ENCODE measurements around the gene C16orf74. TPM values are rescaled to one million over a fixed set of nuclear protein-coding genes. Genes with fewer than 3 reads are reported as not detected.

The C16orf74 gene
- total RNA-seq, 1 donor from 2014 or later: 4.7 TPM

GRCh38 chr16:85704011-85704410 is 46.9 kb downstream of the C16orf74 start:
- no peak overlapping the region for H3K4me3 Mint-ChIP-seq (ENCODE audit: unreplicated experiment)
- no peaks in the 10 kb centered on the region for H3K4me1 ChIP-seq (ENCODE audit: insufficient read depth, low read length)
- no peak overlapping the region for H3K4me2 ChIP-seq (ENCODE audit: low read length)
- FAIRE-seq: no peak
- no peak for DNase-seq (ENCODE audit: low read depth)
- H3K36me3 Mint-ChIP-seq (ENCODE audit: low read depth, unreplicated experiment): peaks cover 2% of the 10 kb centered on the region
- H3K9ac ChIP-seq (ENCODE audit: low read length): no peak overlapping the region
- TF ChIP-seq CTCF (IDR thresholded peaks at IDR 0.05; ENCODE audit: insufficient read depth, low read depth, low read length) (no peak), EZH2 (IDR thresholded peaks at IDR 0.05; ENCODE audit: insufficient read depth, low read length) (no peak)
- H2AFZ ChIP-seq (ENCODE audit: low read depth, low read length): no peak overlapping the region
- H3K4me3 ChIP-seq (ENCODE audit: insufficient read depth, low read depth, low read length): no peak overlapping the region
- no peaks in the 10 kb centered on the region for H3K79me2 ChIP-seq (ENCODE audit: insufficient read depth, low read length)
- H3K36me3 ChIP-seq (ENCODE audit: insufficient read depth, low read length): no peaks in the 10 kb centered on the region
- peaks cover 5% of the 10 kb centered on the region for H3K27me3 Mint-ChIP-seq (ENCODE audit: low read depth, unreplicated experiment)
- no peak overlapping the region for H3K27ac Mint-ChIP-seq (ENCODE audit: unreplicated experiment)
- no peaks in the 10 kb centered on the region for H3K27me3 ChIP-seq (ENCODE audit: insufficient read depth, low read length)
- no peaks in the 10 kb centered on the region for H3K9me3 Mint-ChIP-seq (ENCODE audit: unreplicated experiment)
- H3K9me3 ChIP-seq (ENCODE audit: insufficient read depth, low read depth, low read length): no peaks in the 10 kb centered on the region
- no peak overlapping the region for H3K27ac ChIP-seq (ENCODE audit: low read depth, low read length)
- peaks cover 3% of the 10 kb centered on the region for H3K4me1 Mint-ChIP-seq (ENCODE audit: low read depth, unreplicated experiment)
- H4K20me1 ChIP-seq (ENCODE audit: insufficient read depth, low read length): no peaks in the 10 kb centered on the region

GRCh38 chr16:85699628-85700027 is 51.3 kb downstream of the C16orf74 start:
- Histone ChIP-seq H3K4me3 (ENCODE audit: insufficient read depth, low read depth, low read length) (no peak overlapping the region), H3K79me2 (ENCODE audit: insufficient read depth, low read length) (no peaks in the 10 kb centered on the region), H3K27me3 (ENCODE audit: insufficient read depth, low read length) (peaks cover 8% of the 10 kb centered on the region), H3K36me3 (ENCODE audit: insufficient read depth, low read length) (no peaks in the 10 kb centered on the region), H3K9me3 (ENCODE audit: insufficient read depth, low read depth, low read length) (no peaks in the 10 kb centered on the region), H3K4me2 (ENCODE audit: low read length) (no peak overlapping the region), H3K27ac (ENCODE audit: low read depth, low read length) (no peak overlapping the region), H4K20me1 (ENCODE audit: insufficient read depth, low read length) (no peaks in the 10 kb centered on the region), H3K9ac (ENCODE audit: low read length) (no peak overlapping the region), H3K4me1 (ENCODE audit: insufficient read depth, low read length) (no peaks in the 10 kb centered on the region), H2AFZ (ENCODE audit: low read depth, low read length) (no peak overlapping the region)
- Mint-ChIP-seq H3K27me3 (ENCODE audit: low read depth, unreplicated experiment) (peaks cover 30% of the 10 kb centered on the region), H3K4me3 (ENCODE audit: unreplicated experiment) (no peak overlapping the region), H3K36me3 (ENCODE audit: low read depth, unreplicated experiment) (no peaks in the 10 kb centered on the region), H3K4me1 (ENCODE audit: low read depth, unreplicated experiment) (peaks cover 3% of the 10 kb centered on the region), H3K27ac (ENCODE audit: unreplicated experiment) (no peak overlapping the region), H3K9me3 (ENCODE audit: unreplicated experiment) (no peaks in the 10 kb centered on the region)
- TF ChIP-seq EZH2 (IDR thresholded peaks at IDR 0.05; ENCODE audit: insufficient read depth, low read length) (no peak), CTCF (IDR thresholded peaks at IDR 0.05; ENCODE audit: insufficient read depth, low read depth, low read length) (no peak)
- peak; percentile 51 for DNase-seq (ENCODE audit: low read depth)
- FAIRE-seq: no peak

GRCh38 chr16:85698935-85699558 is 51.8 kb downstream of the C16orf74 start:
- Histone ChIP-seq H3K4me2 (ENCODE audit: low read length) (no peak overlapping the region), H3K9ac (ENCODE audit: low read length) (no peak overlapping the region), H3K36me3 (ENCODE audit: insufficient read depth, low read length) (no peaks in the 10 kb centered on the region), H3K9me3 (ENCODE audit: insufficient read depth, low read depth, low read length) (no peaks in the 10 kb centered on the region), H4K20me1 (ENCODE audit: insufficient read depth, low read length) (no peaks in the 10 kb centered on the region), H3K27ac (ENCODE audit: low read depth, low read length) (no peak overlapping the region), H3K79me2 (ENCODE audit: insufficient read depth, low read length) (no peaks in the 10 kb centered on the region), H2AFZ (ENCODE audit: low read depth, low read length) (no peak overlapping the region), H3K4me1 (ENCODE audit: insufficient read depth, low read length) (no peaks in the 10 kb centered on the region), H3K27me3 (ENCODE audit: insufficient read depth, low read length) (peaks cover 8% of the 10 kb centered on the region), H3K4me3 (ENCODE audit: insufficient read depth, low read depth, low read length) (no peak overlapping the region)
- FAIRE-seq (no peak), DNase-seq (ENCODE audit: low read depth) (no peak)
- H3K27ac Mint-ChIP-seq (ENCODE audit: unreplicated experiment): no peak overlapping the region
- no peak overlapping the region for H3K4me3 Mint-ChIP-seq (ENCODE audit: unreplicated experiment)
- H3K4me1 Mint-ChIP-seq (ENCODE audit: low read depth, unreplicated experiment): peaks cover 3% of the 10 kb centered on the region
- H3K27me3 Mint-ChIP-seq (ENCODE audit: low read depth, unreplicated experiment): peaks cover 30% of the 10 kb centered on the region
- no peaks in the 10 kb centered on the region for H3K36me3 Mint-ChIP-seq (ENCODE audit: low read depth, unreplicated experiment)
- TF ChIP-seq EZH2 (IDR thresholded peaks at IDR 0.05; ENCODE audit: insufficient read depth, low read length): no peak
- no peak for TF ChIP-seq CTCF (IDR thresholded peaks at IDR 0.05; ENCODE audit: insufficient read depth, low read depth, low read length)
- H3K9me3 Mint-ChIP-seq (ENCODE audit: unreplicated experiment): no peaks in the 10 kb centered on the region
